IMR-90 (cell line): Measurements from ENCODE around the gene NUDT1.

Experiments
- MAZ ChIP-seq: IDR thresholded peaks from 2 replicates; pipeline ENCODE4 v1.6.1; 2012; ENCODE audit warnings: low read depth, mild to moderate bottlenecking, low read length, improper control_type of control experiment, moderate library complexity, borderline replicate concordance
- MXI1 ChIP-seq: IDR thresholded peaks from 2 replicates; pipeline ENCODE4 v1.6.1; 2012; ENCODE audit warnings: low read depth, mild to moderate bottlenecking, low read length, moderate library complexity, borderline replicate concordance
- POLR2A ChIP-seq: IDR thresholded peaks from 2 replicates; pipeline ENCODE4 v1.6.1; 2012; ENCODE audit warnings: mild to moderate bottlenecking, low read depth, low read length
- SMC3 ChIP-seq: fragments of 150-350 bp; IDR thresholded peaks from 2 replicates; pipeline ENCODE4 v1.6.1; 2016; ENCODE audit warnings: low read depth, mild to moderate bottlenecking, antibody characterized with exemption, low read length, moderate library complexity
- TF ChIP-seq, protein P1 (sequence below): conservative IDR thresholded peaks from 2 replicates; pipeline ENCODE4 v1.5.1; 2012; ENCODE audit warnings: mild to moderate bottlenecking, low read depth, low read length, improper control_type of control experiment

DNA sequence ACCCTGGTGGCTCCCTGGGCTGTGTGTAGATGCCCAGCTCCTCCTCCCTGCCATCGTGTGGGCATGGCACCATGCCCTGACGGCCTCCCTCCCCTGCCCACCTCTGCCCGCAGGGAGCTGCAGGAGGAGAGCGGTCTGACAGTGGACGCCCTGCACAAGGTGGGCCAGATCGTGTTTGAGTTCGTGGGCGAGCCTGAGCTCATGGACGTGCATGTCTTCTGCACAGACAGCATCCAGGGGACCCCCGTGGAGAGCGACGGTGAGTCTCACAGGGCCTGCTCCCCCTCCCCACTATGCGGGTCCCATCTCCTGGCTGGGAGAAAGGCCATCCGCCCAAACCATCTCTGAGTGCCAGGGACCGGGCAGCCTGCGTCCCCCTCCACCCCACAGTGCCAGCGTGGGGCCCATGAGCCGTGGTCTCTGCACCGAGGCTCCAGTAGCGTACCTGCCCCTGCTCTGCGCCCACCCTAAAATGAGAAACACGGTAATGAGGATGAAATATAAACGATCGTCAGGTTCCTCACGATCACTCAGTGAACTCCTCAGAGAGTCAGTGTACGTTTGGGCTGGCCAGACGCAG lies 7.8 kb downstream of the NUDT1 start:
- TF ChIP-seq MXI1, result no peak
- TF ChIP-seq, protein P1, sequence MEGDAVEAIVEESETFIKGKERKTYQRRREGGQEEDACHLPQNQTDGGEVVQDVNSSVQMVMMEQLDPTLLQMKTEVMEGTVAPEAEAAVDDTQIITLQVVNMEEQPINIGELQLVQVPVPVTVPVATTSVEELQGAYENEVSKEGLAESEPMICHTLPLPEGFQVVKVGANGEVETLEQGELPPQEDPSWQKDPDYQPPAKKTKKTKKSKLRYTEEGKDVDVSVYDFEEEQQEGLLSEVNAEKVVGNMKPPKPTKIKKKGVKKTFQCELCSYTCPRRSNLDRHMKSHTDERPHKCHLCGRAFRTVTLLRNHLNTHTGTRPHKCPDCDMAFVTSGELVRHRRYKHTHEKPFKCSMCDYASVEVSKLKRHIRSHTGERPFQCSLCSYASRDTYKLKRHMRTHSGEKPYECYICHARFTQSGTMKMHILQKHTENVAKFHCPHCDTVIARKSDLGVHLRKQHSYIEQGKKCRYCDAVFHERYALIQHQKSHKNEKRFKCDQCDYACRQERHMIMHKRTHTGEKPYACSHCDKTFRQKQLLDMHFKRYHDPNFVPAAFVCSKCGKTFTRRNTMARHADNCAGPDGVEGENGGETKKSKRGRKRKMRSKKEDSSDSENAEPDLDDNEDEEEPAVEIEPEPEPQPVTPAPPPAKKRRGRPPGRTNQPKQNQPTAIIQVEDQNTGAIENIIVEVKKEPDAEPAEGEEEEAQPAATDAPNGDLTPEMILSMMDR, result no peak
- no peak for TF ChIP-seq MAZ
- TF ChIP-seq SMC3, result no peak
- no peak for TF ChIP-seq POLR2A
